HepG2 (cell line): ENCODE data around the gene HTRA3. TPM values are rescaled to one million over a fixed set of nuclear protein-coding genes. Genes with fewer than 3 reads are reported as not detected.
A peak's percentile ranks its signal among the peaks of the same experiment; 100 is the strongest.

Experiments
- ATAC-seq: fragments of 200-7000 bp; cut with Tn5 transposase; 3 replicates; pipeline ENCODE4 v1.9.1; 2020; ENCODE audit warnings: mild to moderate bottlenecking, moderate library complexity
- BruUV-seq: library from RNA; stranded (reverse); fragments of 400-500 nt; replicated peaks from 2 replicates; lab custom pipeline; 2021; lab: Mats Ljungman, UMichigan
- CTCF ChIA-PET: fragments of 300-600 bp; formaldehyde crosslinking; extraction: SDS; loops from one replicate; lab custom pipeline; 2021; ENCODE audit warnings: low total read pairs, inconsistent platforms, low intra/inter-chr PET ratio; lab: Yijun Ruan, JAX
- POLR2A ChIA-PET: fragments of 350-600 bp; sonication (Branson Sonifier 250); formaldehyde crosslinking; loops from one replicate; lab custom pipeline; 2020; ENCODE audit warnings: antibody characterized with exemption, inconsistent platforms; lab: Yijun Ruan, JAX
- DNase-seq: peaks from one replicate; pipeline ENCODE4 v3.0.0-alpha.2; 2015; ENCODE audit warnings: low spot score
- FAIRE-seq: peaks from 3 replicates; lab custom pipeline; 2011; peaks lifted over from hg19 to GRCh38; lab: Jason Lieb, UNC
- H2AFZ ChIP-seq: one replicate; pipeline ENCODE4 v1.6.1; 2011; ENCODE audit warnings: low read length, inconsistent platforms
- H3K27ac ChIP-seq: fragments of 300-600 bp; 3 replicates; pipeline ENCODE4 v1.8.0; 2011; ENCODE audit warnings: mixed run types, mild to moderate bottlenecking, mixed read lengths, low read length, inconsistent platforms; ENCODE audit not compliant: insufficient read depth; ENCODE audit errors: extremely low read length
- H3K27me3 ChIP-seq, 2 experiments: fragments of 200-600 bp in 1 of 2; 2 replicates in 1 of 2; 3 replicates in 1 of 2; pipeline versions ENCODE4 v1.6.0 to v1.8.0; 2011; ENCODE audit warnings: low read length in 2 of 2, mild to moderate bottlenecking in 2 of 2, moderate library complexity in 2 of 2, inconsistent platforms in 1 of 2; ENCODE audit not compliant: insufficient read depth in 2 of 2, control insufficient read depth in 1 of 2
- H3K36me3 ChIP-seq, 2 experiments: fragments of 200-600 bp in 1 of 2; replicated peaks in 1 of 2; 2 replicates in 1 of 2; 3 replicates in 1 of 2; pipeline versions ENCODE4 v1.5.1 to v1.8.0; 2011; ENCODE audit warnings: low read length in 2 of 2, inconsistent platforms in 1 of 2; ENCODE audit not compliant: insufficient read depth in 2 of 2, control insufficient read depth in 1 of 2
- H3K4me1 ChIP-seq: 2 replicates; pipeline ENCODE4 v1.5.1; 2012; ENCODE audit warnings: low read length, inconsistent platforms; ENCODE audit not compliant: insufficient read depth
- H3K4me2 ChIP-seq: 2 replicates; pipeline ENCODE4 v1.6.0; 2011; ENCODE audit warnings: low read depth, low read length, inconsistent platforms
- H3K4me3 ChIP-seq, 3 experiments: fragments of 200-600 bp in 1 of 3; sonication (generic), shearing (Covaris generic) in 1 of 3; replicated peaks in 1 of 3; 2 replicates each; pipeline ENCODE4 v1.5.1; 2011 to 2016; ENCODE audit warnings: low read length in 3 of 3, inconsistent platforms in 2 of 3, low read depth in 2 of 3, mild to moderate bottlenecking in 2 of 3, control low read depth in 1 of 3, mixed read lengths in 1 of 3; ENCODE audit not compliant: insufficient read depth in 1 of 3
- H3K79me2 ChIP-seq: one replicate; pipeline ENCODE4 v1.6.1; 2011; ENCODE audit warnings: low read length, inconsistent platforms; ENCODE audit not compliant: insufficient read depth
- H3K9ac ChIP-seq: 2 replicates; pipeline ENCODE4 v1.6.0; 2011; ENCODE audit warnings: mild to moderate bottlenecking, low read depth, low read length, inconsistent platforms; ENCODE audit not compliant: insufficient read depth
- H3K9me3 ChIP-seq: 2 replicates; pipeline ENCODE4 v1.5.1; 2012; ENCODE audit warnings: mild to moderate bottlenecking, low read length
- H4K20me1 ChIP-seq: 2 replicates; pipeline ENCODE4 v1.6.0; 2011; ENCODE audit warnings: inconsistent platforms, mild to moderate bottlenecking, low read length, moderate library complexity; ENCODE audit not compliant: insufficient read depth
- ATF7 ChIP-seq, 2 experiments: fragments of 450-650 bp in 1 of 2; sonication (generic) in 1 of 2; formaldehyde crosslinking in 1 of 2; IDR thresholded peaks; 2 replicates each; pipeline versions ENCODE4 v1.4.0 to v1.6.1; 2016 to 2020; ENCODE audit warnings: antibody characterized with exemption in 1 of 2, mild to moderate bottlenecking in 1 of 2, missing genetic modification reagents in 1 of 2
- ATM ChIP-seq: fragments of 450-650 bp; IDR thresholded peaks from 2 replicates; pipeline ENCODE4 v1.7.1; 2017; ENCODE audit warnings: mild to moderate bottlenecking, borderline replicate concordance
- BRD4 ChIP-seq: sonication (generic); formaldehyde crosslinking; IDR thresholded peaks from 2 replicates; pipeline ENCODE4 v1.4.0; 2020; ENCODE audit warnings: missing genetic modification reagents
- CREB1 ChIP-seq, 2 experiments: fragments of 450-650 bp in 1 of 2; IDR thresholded peaks; 2 replicates each; pipeline ENCODE4 v1.6.1; 2016 to 2017; ENCODE audit warnings: control low read depth in 1 of 2, mild to moderate bottlenecking in 1 of 2, missing compliant biosample characterization in 1 of 2, missing genetic modification characterization in 1 of 2
- FOXM1 ChIP-seq: sonication (generic); formaldehyde crosslinking; IDR thresholded peaks from 2 replicates; pipeline ENCODE4 v1.5.0; 2020; ENCODE audit warnings: missing genetic modification reagents
- FOXP1 ChIP-seq, 2 experiments: fragments of 450-650 bp in 1 of 2; IDR thresholded peaks; 2 replicates each; pipeline ENCODE4 v1.6.1; 2017 to 2018; ENCODE audit warnings: antibody characterized with exemption in 1 of 2
- HIVEP1 ChIP-seq: sonication (generic); formaldehyde crosslinking; IDR thresholded peaks from 2 replicates; pipeline ENCODE4 v1.4.0; 2020; ENCODE audit warnings: mild to moderate bottlenecking, missing genetic modification reagents
- IKZF1 ChIP-seq: fragments of 450-650 bp; IDR thresholded peaks from 2 replicates; pipeline ENCODE4 v1.7.1; 2016
- MED8 ChIP-seq: sonication (generic); formaldehyde crosslinking; IDR thresholded peaks from 2 replicates; pipeline ENCODE4 v1.8.1; 2023; ENCODE audit warnings: mild to moderate bottlenecking, missing genetic modification reagents; ENCODE audit not compliant: insufficient replicate concordance
- NBN ChIP-seq: fragments of 450-650 bp; conservative IDR thresholded peaks from 2 replicates; pipeline ENCODE4 v1.6.1; 2017
- PCBP2 ChIP-seq: fragments of 200-400 bp; formaldehyde crosslinking; optimal IDR thresholded peaks from 2 replicates; pipeline ENCODE3; 2018; ENCODE audit warnings: low read length, low read depth; ENCODE audit not compliant: poor library complexity, severe bottlenecking
- SOX6 ChIP-seq, 2 experiments: fragments of 450-650 bp in 1 of 2; sonication (generic) in 1 of 2; formaldehyde crosslinking in 1 of 2; IDR thresholded peaks; 2 replicates each; pipeline versions ENCODE4 v1.4.0 to v1.6.1; 2017 to 2020; ENCODE audit warnings: antibody characterized with exemption in 1 of 2, mild to moderate bottlenecking in 1 of 2, missing genetic modification reagents in 1 of 2
- TEAD3 ChIP-seq: optimal IDR thresholded peaks from 2 replicates; pipeline ENCODE3; 2016; ENCODE audit warnings: borderline replicate concordance
- ZC3H4 ChIP-seq: sonication (generic); formaldehyde crosslinking; IDR thresholded peaks from 2 replicates; pipeline ENCODE4 v1.4.0; 2020; ENCODE audit warnings: missing genetic modification reagents, borderline replicate concordance
- ZNF251 ChIP-seq: sonication (generic); formaldehyde crosslinking; IDR thresholded peaks from 2 replicates; pipeline ENCODE4 v1.9.0; 2021; ENCODE audit warnings: mild to moderate bottlenecking, missing genetic modification reagents
- ZNF282 ChIP-seq: fragments of 450-650 bp; IDR thresholded peaks from 2 replicates; pipeline ENCODE4 v1.6.1; 2018; ENCODE audit not compliant: partially characterized antibody
- ZNF343 ChIP-seq: sonication (generic); formaldehyde crosslinking; IDR thresholded peaks from 2 replicates; pipeline ENCODE4 v1.4.0; 2020; ENCODE audit warnings: mild to moderate bottlenecking, missing genetic modification reagents
- ZNF616 ChIP-seq: sonication (generic); formaldehyde crosslinking; IDR thresholded peaks from 2 replicates; pipeline ENCODE4 v1.5.0; 2020; ENCODE audit warnings: low read depth, mild to moderate bottlenecking, missing genetic modification reagents
- ZNF781 ChIP-seq: sonication (generic); formaldehyde crosslinking; IDR thresholded peaks from 2 replicates; pipeline ENCODE4 v1.5.1; 2020; ENCODE audit warnings: borderline replicate concordance, mild to moderate bottlenecking, missing genetic modification reagents; ENCODE audit errors: not compliant biosample characterization
- ZNF878 ChIP-seq: sonication (generic); formaldehyde crosslinking; IDR thresholded peaks from 2 replicates; pipeline ENCODE4 v1.8.1; 2023; ENCODE audit warnings: mild to moderate bottlenecking, missing genetic modification reagents, moderate library complexity
- WGBS: methylation state at CpG from one replicate; pipeline ENCODE4 v1.1.6; 2017; ENCODE audit warnings: low lambda C conversion rate; 5-methylcytosine and 5-hydroxymethylcytosine counted together
- in situ Hi-C: cut with HindIII; loops from 2 replicates; pipeline ENCODE4 v1.10.0; 2017; ENCODE audit warnings: low pct_unique_long_range_greater_than_20kb; ENCODE audit not compliant: extremely low pct_ligation_motif_present
- intact Hi-C: fragments of 100-400 bp; cut with micrococcal nuclease; formaldehyde crosslinking; loops from one replicate; pipeline ENCODE4 v1.10.0; 2022; ENCODE audit not compliant: unreplicated experiment
- polyA plus RNA-seq, 8 experiments: library from polyadenylated mRNA; depleted of rRNA in 3 of 8; stranded (reverse) in 7 of 8; unstranded in 1 of 8; fragments of >200 nt; fragmentation: Illumina TruSeq in 4 of 8; extraction: Trizol in 4 of 8; gene quantifications; 2 replicates each; pipeline versions ENCODE4 v1.2.1 to v1.2.3, GENCODE V29; 2011 to 2016; ENCODE audit warnings: low read depth in 4 of 8, missing spikeins in 1 of 8, mixed read lengths in 1 of 8; ENCODE audit not compliant: insufficient read depth in 1 of 8
- total RNA-seq, 5 experiments: library from RNA; depleted of rRNA; stranded (reverse); fragments of >200 nt; fragmentation: Illumina TruSeq; extraction: Trizol; gene quantifications; 2 replicates each; pipeline ENCODE4 v1.2.3, GENCODE V29; 2016; ENCODE audit warnings: low read depth in 1 of 5
- TF ChIP-seq, protein P1 (sequence below): sonication (generic); formaldehyde crosslinking; IDR thresholded peaks from 2 replicates; pipeline ENCODE4 v1.5.0; 2020; ENCODE audit warnings: missing genetic modification reagents, mild to moderate bottlenecking, borderline replicate concordance
- TF ChIP-seq, protein P2 (sequence below): sonication (generic); formaldehyde crosslinking; IDR thresholded peaks from 2 replicates; pipeline ENCODE4 v1.4.0; 2020; ENCODE audit warnings: mild to moderate bottlenecking, missing genetic modification reagents, borderline replicate concordance
- TF ChIP-seq, protein P3 (sequence below): fragments of 450-650 bp; IDR thresholded peaks from 2 replicates; pipeline ENCODE4 v1.6.1; 2017

HTRA3 gene
- total and polyA plus RNA-seq, 2 of the 13 experiments (the other 11 are each of a cell fraction or from before 2014, with no cell fraction given): 0.17 TPM; not detected in 1

DNA sequence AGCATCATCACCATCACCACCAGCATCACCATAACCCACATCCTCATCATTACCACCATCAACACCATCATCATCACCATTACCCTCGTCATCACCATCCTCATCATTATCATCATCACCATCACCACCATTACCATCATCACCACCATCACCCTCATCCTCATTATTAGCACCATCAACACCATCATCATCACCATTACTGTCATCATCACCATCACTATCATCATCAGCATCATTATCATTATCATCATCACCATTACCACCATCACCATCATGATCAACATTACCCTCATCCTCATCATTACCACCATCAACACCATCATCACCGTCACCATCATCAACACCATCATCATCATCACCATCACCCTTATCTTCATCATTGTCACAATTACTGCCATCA is 51.7 kb downstream of the HTRA3 start:
- Histone ChIP-seq H3K4me2 (no peak overlapping the region), H3K4me1 (peaks cover 4% of the 10 kb centered on the region), H3K9ac (no peak overlapping the region), H3K4me3 (no peak overlapping the region), H3K27me3 (peaks cover 0 to 21% of the 10 kb centered on the region in 2 experiments; a peak in 3 of 5 replicates), H3K9me3 (no peaks in the 10 kb centered on the region), H3K36me3 (no peaks in the 10 kb centered on the region), H4K20me1 (no peaks in the 10 kb centered on the region), H2AFZ (no peak overlapping the region), H3K79me2 (no peaks in the 10 kb centered on the region), H3K27ac (no peak overlapping the region)
- ChIA-PET POLR2A (no interaction called here), CTCF (interaction anchor here (1.7 kb wide), 1 partner anchor 82 kb away, joined by 10 read pairs; no protein-coding TSS in a partner anchor)
- TF ChIP-seq SOX6 (IDR thresholded peaks at IDR 0.05) (peak; percentile 67; the same call in 1 of the 2 replicates), SOX6 (CRISPR knock-in tag; IDR thresholded peaks at IDR 0.05) (no peak), ZNF781 (no peak), TEAD3 (CRISPR knock-in tag) (no peak), HIVEP1 (CRISPR knock-in tag) (no peak), ATF7 (IDR thresholded peaks at IDR 0.05) (peak; percentile 44; the same call in 1 of the 2 replicates), ATF7 (CRISPR knock-in tag; IDR thresholded peaks at IDR 0.05) (no peak), BRD4 (no peak), NBN (0 out of 2 replicates have a peak, but pooled peaks have one; percentile 33), ZNF616 (CRISPR knock-in tag) (no peak), ZNF251 (CRISPR knock-in tag) (no peak), FOXM1 (CRISPR knock-in tag) (no peak), IKZF1 (0 out of 2 replicates have a peak, but pooled peaks have one; percentile 50), PCBP2 (no peak), ZC3H4 (no peak), ZNF343 (CRISPR knock-in tag) (no peak), ATM (peak; percentile 8; the same call in 1 of the 2 replicates), MED8 (no peak), ZNF878 (CRISPR knock-in tag) (no peak), CREB1 (IDR thresholded peaks at IDR 0.05) (peak; percentile 98), CREB1 (CRISPR knock-in tag; IDR thresholded peaks at IDR 0.05) (no peak), FOXP1 (IDR thresholded peaks at IDR 0.05) (0 out of 2 replicates have a peak, but pooled peaks have one; percentile 33), FOXP1 (CRISPR knock-in tag; IDR thresholded peaks at IDR 0.05) (no peak), ZNF282 (peak; percentile 37)
- TF ChIP-seq, protein P1, sequence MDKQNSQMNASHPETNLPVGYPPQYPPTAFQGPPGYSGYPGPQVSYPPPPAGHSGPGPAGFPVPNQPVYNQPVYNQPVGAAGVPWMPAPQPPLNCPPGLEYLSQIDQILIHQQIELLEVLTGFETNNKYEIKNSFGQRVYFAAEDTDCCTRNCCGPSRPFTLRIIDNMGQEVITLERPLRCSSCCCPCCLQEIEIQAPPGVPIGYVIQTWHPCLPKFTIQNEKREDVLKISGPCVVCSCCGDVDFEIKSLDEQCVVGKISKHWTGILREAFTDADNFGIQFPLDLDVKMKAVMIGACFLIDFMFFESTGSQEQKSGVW (CRISPR knock-in tag): no peak
- TF ChIP-seq, protein P2, sequence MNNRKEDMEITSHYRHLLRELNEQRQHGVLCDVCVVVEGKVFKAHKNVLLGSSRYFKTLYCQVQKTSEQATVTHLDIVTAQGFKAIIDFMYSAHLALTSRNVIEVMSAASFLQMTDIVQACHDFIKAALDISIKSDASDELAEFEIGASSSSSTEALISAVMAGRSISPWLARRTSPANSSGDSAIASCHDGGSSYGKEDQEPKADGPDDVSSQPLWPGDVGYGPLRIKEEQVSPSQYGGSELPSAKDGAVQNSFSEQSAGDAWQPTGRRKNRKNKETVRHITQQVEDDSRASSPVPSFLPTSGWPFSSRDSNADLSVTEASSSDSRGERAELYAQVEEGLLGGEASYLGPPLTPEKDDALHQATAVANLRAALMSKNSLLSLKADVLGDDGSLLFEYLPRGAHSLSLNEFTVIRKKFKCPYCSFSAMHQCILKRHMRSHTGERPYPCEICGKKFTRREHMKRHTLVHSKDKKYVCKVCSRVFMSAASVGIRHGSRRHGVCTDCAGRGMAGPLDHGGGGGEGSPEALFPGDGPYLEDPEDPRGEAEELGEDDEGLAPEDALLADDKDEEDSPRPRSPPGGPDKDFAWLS: no peak
- TF ChIP-seq, protein P3, sequence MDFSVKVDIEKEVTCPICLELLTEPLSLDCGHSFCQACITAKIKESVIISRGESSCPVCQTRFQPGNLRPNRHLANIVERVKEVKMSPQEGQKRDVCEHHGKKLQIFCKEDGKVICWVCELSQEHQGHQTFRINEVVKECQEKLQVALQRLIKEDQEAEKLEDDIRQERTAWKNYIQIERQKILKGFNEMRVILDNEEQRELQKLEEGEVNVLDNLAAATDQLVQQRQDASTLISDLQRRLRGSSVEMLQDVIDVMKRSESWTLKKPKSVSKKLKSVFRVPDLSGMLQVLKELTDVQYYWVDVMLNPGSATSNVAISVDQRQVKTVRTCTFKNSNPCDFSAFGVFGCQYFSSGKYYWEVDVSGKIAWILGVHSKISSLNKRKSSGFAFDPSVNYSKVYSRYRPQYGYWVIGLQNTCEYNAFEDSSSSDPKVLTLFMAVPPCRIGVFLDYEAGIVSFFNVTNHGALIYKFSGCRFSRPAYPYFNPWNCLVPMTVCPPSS: peak; percentile 64; the same call in 1 of the 2 replicates
- no TSS peak for BruUV-seq
- DNase-seq (no peak), FAIRE-seq (no peak), ATAC-seq (no peak)
- 22% methylated on average over 2 of the region's 2 CpGs for WGBS
- in situ Hi-C loops: no loop called here
- intact Hi-C loops: no loop called here
